Stimulated activated effector memory CD8-positive, alpha-beta T cell treated with anti-CD3 and anti-CD28 coated beads, Interleukin-12 subunit alpha, Interleukin-12 subunit beta, amount 100 ng/mL, for 72 hours (primary cell): ENCODE data around the gene ZNF511.

Experiments
- ATAC-seq: fragments of 150-1000 bp; cut with Tn5 transposase; 2 replicates; pipeline ENCODE4 v1.10.0; 2021
- DNase-seq, 2 donors: peaks; one replicate each; pipeline ENCODE4 v3.0.0; 2021 to 2022; ENCODE audit warnings: low spot score in 2 of 2
- H3K27ac Mint-ChIP-seq: one replicate; pipeline ENCODE4 v1.8.0; 2022; ENCODE audit warnings: mild to moderate bottlenecking, mixed read lengths
- H3K36me3 Mint-ChIP-seq: one replicate; pipeline ENCODE4 v1.8.0; 2022; ENCODE audit warnings: mild to moderate bottlenecking, mixed read lengths
- H3K4me1 Mint-ChIP-seq: one replicate; pipeline ENCODE4 v1.8.0; 2022; ENCODE audit warnings: mixed read lengths
- H3K4me3 Mint-ChIP-seq: one replicate; pipeline ENCODE4 v1.8.0; 2022; ENCODE audit warnings: mild to moderate bottlenecking, mixed read lengths
- H3K9me3 Mint-ChIP-seq: one replicate; pipeline ENCODE4 v1.8.0; 2022; ENCODE audit warnings: mixed read lengths

Gene ZNF511

GRCh38 chr10:133279326-133280226, 29.1 kb upstream of the ZNF511 start:
- no peak for ATAC-seq

GRCh38 chr10:133280391-133281059, 28.2 kb upstream of the ZNF511 start:
- H3K36me3 Mint-ChIP-seq = peaks cover 50% of the 10 kb centered on the region
- H3K9me3 Mint-ChIP-seq = no peaks in the 10 kb centered on the region
- H3K27ac Mint-ChIP-seq = peak overlapping the region; percentile 95
- ATAC-seq (no peak), DNase-seq (peak in 1 of 2 donors; percentile 49)
- H3K4me1 Mint-ChIP-seq = peaks cover 29% of the 10 kb centered on the region
- H3K4me3 Mint-ChIP-seq = no peak overlapping the region

More at GRCh38 chr10:133279326-133280226, 29.1 kb upstream of the ZNF511 start:
- H3K27ac Mint-ChIP-seq = peak overlapping the region; percentile 95
- peaks cover 50% of the 10 kb centered on the region for H3K36me3 Mint-ChIP-seq
- peak overlapping the region; percentile 88 for H3K4me3 Mint-ChIP-seq
- H3K4me1 Mint-ChIP-seq = peaks cover 34% of the 10 kb centered on the region
- peak in 1 of 2 donors; percentile 49 for DNase-seq
- H3K9me3 Mint-ChIP-seq = no peaks in the 10 kb centered on the region

GRCh38 chr10:133281084-133281483, 27.6 kb upstream of the ZNF511 start:
- Mint-ChIP-seq H3K36me3 (peaks cover 50% of the 10 kb centered on the region), H3K4me3 (no peak overlapping the region), H3K27ac (no peak overlapping the region), H3K4me1 (peaks cover 32% of the 10 kb centered on the region), H3K9me3 (no peaks in the 10 kb centered on the region)
- ATAC-seq (no peak), DNase-seq (no peak)

- ATAC-seq (no peak), DNase-seq (no peak)
- Mint-ChIP-seq H3K36me3 (peaks cover 57% of the 10 kb centered on the region), H3K27ac (no peak overlapping the region), H3K4me3 (no peak overlapping the region), H3K9me3 (no peaks in the 10 kb centered on the region), H3K4me1 (peaks cover 37% of the 10 kb centered on the region)
Measured at GRCh38 chr10:133281628-133282372, 26.9 kb upstream of the ZNF511 start.

- ATAC-seq (no peak), DNase-seq (no peak)
- Mint-ChIP-seq H3K9me3 (no peaks in the 10 kb centered on the region), H3K4me1 (peaks cover 31% of the 10 kb centered on the region), H3K27ac (no peak overlapping the region), H3K36me3 (peaks cover 68% of the 10 kb centered on the region), H3K4me3 (no peak overlapping the region)
Measured at GRCh38 chr10:133282846-133283390, 25.8 kb upstream of the ZNF511 start.

- Mint-ChIP-seq H3K36me3 (peaks cover 70% of the 10 kb centered on the region), H3K9me3 (no peaks in the 10 kb centered on the region), H3K27ac (no peak overlapping the region), H3K4me3 (no peak overlapping the region), H3K4me1 (peaks cover 21% of the 10 kb centered on the region)
- DNase-seq (no peak), ATAC-seq (no peak)
Measured at GRCh38 chr10:133283931-133284330, 24.8 kb upstream of the ZNF511 start.

- no peak for ATAC-seq
- Mint-ChIP-seq H3K27ac (no peak overlapping the region), H3K4me1 (peaks cover 8% of the 10 kb centered on the region), H3K9me3 (no peaks in the 10 kb centered on the region), H3K36me3 (peaks cover 80% of the 10 kb centered on the region), H3K4me3 (no peak overlapping the region)
- DNase-seq = no peak
Measured at GRCh38 chr10:133285217-133285616, 23.5 kb upstream of the ZNF511 start.

GRCh38 chr10:133286366-133286765, 22.3 kb upstream of the ZNF511 start:
- Mint-ChIP-seq H3K9me3 (no peaks in the 10 kb centered on the region), H3K36me3 (peaks cover 88% of the 10 kb centered on the region), H3K27ac (peak overlapping the region; percentile 17), H3K4me3 (no peak overlapping the region), H3K4me1 (peaks cover 8% of the 10 kb centered on the region)
- DNase-seq (no peak), ATAC-seq (no peak)

- H3K4me3 Mint-ChIP-seq = no peak overlapping the region
- peaks cover 88% of the 10 kb centered on the region for H3K36me3 Mint-ChIP-seq
- no peaks in the 10 kb centered on the region for H3K9me3 Mint-ChIP-seq
- no peak for ATAC-seq
- no peak for DNase-seq
- peaks cover 8% of the 10 kb centered on the region for H3K4me1 Mint-ChIP-seq
- no peak overlapping the region for H3K27ac Mint-ChIP-seq
Measured at GRCh38 chr10:133287832-133288500, 20.7 kb upstream of the ZNF511 start.

GRCh38 chr10:133289761-133290160, 19.0 kb upstream of the ZNF511 start:
- H3K36me3 Mint-ChIP-seq = peaks cover 86% of the 10 kb centered on the region
- no peak overlapping the region for H3K4me3 Mint-ChIP-seq
- no peaks in the 10 kb centered on the region for H3K9me3 Mint-ChIP-seq
- no peak for ATAC-seq
- H3K27ac Mint-ChIP-seq = no peak overlapping the region
- peaks cover 8% of the 10 kb centered on the region for H3K4me1 Mint-ChIP-seq
- no peak for DNase-seq

- Mint-ChIP-seq H3K4me3 (no peak overlapping the region), H3K9me3 (no peaks in the 10 kb centered on the region), H3K36me3 (peaks cover 86% of the 10 kb centered on the region), H3K4me1 (peaks cover 4% of the 10 kb centered on the region), H3K27ac (no peak overlapping the region)
- DNase-seq = no peak
- ATAC-seq = peak; percentile 74
Measured at GRCh38 chr10:133292919-133293809, 15.6 kb upstream of the ZNF511 start.

GRCh38 chr10:133293810-133294119, 14.9 kb upstream of the ZNF511 start:
- Mint-ChIP-seq H3K4me3 (no peak overlapping the region), H3K27ac (no peak overlapping the region), H3K36me3 (peaks cover 86% of the 10 kb centered on the region), H3K9me3 (no peaks in the 10 kb centered on the region), H3K4me1 (peaks cover 6% of the 10 kb centered on the region)
- ATAC-seq (no peak), DNase-seq (no peak)

- Mint-ChIP-seq H3K36me3 (peaks cover 86% of the 10 kb centered on the region), H3K4me3 (no peak overlapping the region), H3K27ac (no peak overlapping the region)
Measured at GRCh38 chr10:133294189-133294588, 14.5 kb upstream of the ZNF511 start.

More at GRCh38 chr10:133294189-133294588, 14.5 kb upstream of the ZNF511 start:
- Mint-ChIP-seq H3K9me3 (no peaks in the 10 kb centered on the region), H3K4me1 (peaks cover 6% of the 10 kb centered on the region)
- DNase-seq (no peak), ATAC-seq (no peak)
